HG02678 (cell line): ENCODE results near the gene LSM3.

Source experiments
- ATAC-seq: cut with Tn5 transposase; IDR thresholded peaks from one replicate; pipeline ENCODE4 v1.9.1; 2021; ENCODE audit warnings: mild to moderate bottlenecking, moderate library complexity; ENCODE audit not compliant: unreplicated experiment

Gene LSM3

GRCh38 chr3:14178247-14179113 is at the start of gene LSM3, which contains the start of gene XPC:
Gene LSM3 (plus strand): TSS chr3:14178817. CDS start chr3:14178861, 44 bp downstream.
Gene XPC (minus strand): TSS chr3:14178601. CDS start chr3:14178568, 33 bp downstream.
- ATAC-seq, result peak; percentile 92

DNA sequence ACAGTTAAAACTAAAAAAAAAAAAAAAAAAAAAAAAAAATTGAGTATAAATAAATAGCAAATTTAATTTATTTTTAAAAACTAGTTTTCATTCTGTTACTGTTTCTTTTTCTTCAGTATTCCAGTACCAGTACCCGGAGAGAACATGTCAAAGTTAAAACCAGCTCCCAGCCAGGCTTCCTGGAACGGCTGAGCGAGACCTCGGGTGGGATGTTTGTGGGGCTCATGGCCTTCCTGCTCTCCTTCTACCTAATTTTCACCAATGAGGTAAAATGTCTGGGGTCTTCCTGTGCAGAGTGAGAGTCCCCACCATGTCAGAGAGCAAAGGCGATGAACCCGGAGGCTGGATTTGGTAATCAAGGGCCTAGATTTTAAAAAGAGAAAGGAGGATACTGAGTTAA is 49.3 kb upstream of the LSM3 start:
- ATAC-seq, result no peak

DNA sequence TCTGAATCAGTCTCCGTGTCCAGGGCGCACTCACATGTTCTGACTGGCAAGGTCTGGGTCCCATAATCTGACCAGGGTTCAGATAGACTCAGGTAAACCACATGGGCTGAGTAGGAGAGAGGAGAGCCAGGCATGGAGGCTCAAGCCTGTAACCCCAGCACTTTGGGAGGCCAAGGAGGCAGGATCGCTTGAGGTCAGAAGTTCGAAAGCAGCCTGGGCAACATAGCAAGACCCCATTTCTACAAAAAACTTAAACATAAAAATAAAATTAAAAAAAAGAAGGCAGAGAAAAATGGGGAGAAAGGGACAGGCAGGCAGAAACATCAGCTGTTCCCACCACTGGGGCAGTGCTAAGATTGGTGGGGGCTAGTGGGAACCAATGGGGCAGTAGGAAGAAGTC is 48.4 kb upstream of the LSM3 start:
- ATAC-seq, result no peak

DNA sequence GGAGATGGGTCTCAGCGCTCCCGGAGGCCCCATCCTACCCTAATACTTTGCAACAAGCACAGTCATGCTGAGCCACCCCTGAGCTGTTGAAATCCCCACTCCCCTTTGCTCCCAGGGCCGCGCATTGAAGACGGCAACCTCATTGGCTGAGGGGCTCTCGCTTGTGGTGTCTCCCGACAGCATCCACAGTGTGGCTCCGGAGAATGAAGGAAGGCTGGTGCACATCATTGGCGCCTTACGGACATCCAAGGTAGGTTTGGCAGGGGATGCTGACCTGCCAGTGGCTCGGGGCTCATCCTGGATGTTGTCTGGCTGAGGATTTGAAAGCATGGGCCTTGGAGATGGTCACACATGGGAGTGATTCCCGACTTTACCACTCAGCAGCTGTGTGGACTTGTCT is 47.9 kb upstream of the LSM3 start:
- ATAC-seq, result no peak

- ATAC-seq, result no peak
Measured at GRCh38 chr3:14131134-14131533, 47.5 kb upstream of the LSM3 start.

DNA sequence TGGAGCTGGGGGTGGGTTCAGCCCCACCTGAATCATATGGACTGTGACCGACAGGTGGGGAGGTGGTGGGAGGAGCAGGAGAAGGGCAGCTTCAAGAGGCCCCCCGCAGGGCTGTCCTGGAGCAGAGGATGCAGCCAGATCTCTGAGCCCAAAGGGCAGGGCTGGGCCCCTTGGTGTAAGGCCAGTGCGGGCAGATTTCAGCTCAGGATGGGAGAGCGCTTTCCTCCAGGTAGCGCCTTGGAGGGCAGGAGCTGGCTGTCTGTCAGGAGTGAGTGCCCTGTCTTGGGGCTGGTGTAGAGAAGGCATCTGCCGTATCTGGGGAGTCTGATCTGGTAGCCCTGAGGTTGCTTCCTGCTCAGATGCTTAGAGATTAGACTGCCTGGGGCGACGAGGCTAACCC is 46.5 kb upstream of the LSM3 start:
- ATAC-seq, result no peak

DNA sequence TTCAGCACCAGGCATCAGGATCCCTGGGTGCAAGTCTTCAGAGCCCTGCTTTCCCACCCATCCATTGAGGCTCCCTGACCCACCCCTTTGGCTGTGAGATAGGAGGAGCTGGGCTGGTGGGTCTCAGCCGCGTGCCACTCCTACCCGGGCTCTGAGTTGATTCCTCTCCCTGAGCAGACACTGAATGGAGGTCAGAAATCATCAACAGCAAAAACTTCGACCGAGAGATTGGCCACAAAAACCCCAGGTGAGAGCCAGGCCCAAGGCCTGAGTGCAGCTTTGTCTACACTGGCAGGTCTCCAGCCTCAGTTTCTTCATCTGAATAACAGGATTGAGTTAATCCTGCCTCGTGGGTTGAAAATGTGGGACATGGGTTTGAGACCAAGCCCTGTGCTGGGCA is 45.9 kb upstream of the LSM3 start:
- no peak for ATAC-seq

GRCh38 chr3:14133188-14133800 is 45.3 kb upstream of the LSM3 start:
- no peak for ATAC-seq

DNA sequence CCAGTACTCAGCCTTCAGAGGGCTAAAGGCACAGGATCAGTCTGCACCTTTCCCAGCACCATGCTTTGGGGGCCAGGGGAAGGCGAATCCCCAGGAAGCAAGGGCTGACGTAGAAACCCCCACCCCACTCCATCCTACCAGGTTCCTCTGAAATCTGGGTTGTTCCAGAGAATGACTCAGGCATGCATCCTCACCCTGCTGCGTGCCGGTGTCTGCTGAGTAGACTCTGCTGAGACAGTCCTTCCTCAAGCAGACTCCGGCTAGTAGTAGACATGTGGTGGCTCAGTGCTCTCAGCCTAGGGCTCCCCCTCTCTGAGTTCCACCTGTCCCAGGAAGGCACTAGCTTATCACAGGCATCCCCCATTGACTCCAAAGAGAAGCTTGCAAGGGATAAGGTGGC is 44.7 kb upstream of the LSM3 start:
- ATAC-seq, result no peak

DNA sequence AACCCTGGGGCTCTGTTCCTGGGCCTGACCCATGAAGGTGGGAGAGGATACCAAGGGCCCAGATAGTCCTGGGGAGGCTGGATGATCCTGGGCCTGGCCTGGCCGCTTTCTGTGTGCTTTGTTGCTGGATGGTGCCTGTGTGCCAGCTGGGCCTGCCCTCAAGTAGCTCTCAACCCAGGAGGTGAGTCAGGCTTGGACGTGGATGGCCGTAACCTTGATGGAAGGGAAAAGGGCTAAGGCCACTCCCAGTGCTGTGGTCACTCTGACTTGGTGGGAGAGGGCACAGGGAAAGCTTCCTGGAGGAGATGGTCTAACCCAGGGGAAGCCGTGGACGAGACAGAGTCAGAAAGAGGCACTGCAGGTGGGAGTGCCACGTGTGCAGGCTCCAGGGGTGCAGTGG is 44.3 kb upstream of the LSM3 start:
- no peak for ATAC-seq

- no peak for ATAC-seq
Measured at GRCh38 chr3:14135581-14135980, 43.0 kb upstream of the LSM3 start.

DNA sequence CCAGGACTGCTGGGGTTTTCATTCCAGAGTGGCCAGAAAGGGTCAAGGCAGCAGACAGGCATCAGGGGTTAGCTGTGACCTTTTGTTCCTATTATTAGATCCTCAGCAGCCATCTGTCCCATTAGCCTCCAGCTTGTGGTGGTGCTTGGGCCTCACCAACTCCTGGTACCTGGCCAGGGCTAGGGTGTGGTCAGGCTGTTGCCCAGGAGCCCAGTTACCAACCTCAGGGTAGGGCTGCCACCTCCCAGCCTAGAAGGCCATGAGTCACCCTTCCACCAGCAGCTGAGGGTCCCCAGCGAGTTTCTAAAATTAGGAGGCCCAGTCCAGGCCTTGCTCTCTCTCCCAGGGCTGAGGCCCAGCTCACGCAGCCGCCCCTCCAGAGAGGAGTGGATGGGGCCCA is 41.6 kb upstream of the LSM3 start:
- ATAC-seq, result no peak

DNA sequence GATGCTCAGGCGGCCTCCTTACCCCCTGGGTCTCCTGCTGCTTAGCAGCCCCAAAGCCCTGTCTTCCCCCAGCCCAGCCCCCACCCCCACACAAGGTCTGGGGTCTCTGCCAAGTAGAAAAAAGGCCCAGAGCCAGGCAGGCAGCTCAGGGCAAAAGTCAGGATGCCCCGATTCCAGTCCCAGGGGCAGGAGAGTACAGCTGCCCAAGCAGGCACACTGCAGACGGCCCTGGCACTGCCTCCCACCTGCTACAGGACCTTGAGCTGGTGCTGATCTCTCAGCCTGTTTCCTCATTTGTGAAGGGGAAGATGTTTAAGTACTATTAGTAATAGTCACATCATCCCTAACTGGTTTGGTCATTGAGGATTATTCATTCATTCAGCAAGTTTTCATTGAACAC is 41.2 kb upstream of the LSM3 start:
- no peak for ATAC-seq

DNA sequence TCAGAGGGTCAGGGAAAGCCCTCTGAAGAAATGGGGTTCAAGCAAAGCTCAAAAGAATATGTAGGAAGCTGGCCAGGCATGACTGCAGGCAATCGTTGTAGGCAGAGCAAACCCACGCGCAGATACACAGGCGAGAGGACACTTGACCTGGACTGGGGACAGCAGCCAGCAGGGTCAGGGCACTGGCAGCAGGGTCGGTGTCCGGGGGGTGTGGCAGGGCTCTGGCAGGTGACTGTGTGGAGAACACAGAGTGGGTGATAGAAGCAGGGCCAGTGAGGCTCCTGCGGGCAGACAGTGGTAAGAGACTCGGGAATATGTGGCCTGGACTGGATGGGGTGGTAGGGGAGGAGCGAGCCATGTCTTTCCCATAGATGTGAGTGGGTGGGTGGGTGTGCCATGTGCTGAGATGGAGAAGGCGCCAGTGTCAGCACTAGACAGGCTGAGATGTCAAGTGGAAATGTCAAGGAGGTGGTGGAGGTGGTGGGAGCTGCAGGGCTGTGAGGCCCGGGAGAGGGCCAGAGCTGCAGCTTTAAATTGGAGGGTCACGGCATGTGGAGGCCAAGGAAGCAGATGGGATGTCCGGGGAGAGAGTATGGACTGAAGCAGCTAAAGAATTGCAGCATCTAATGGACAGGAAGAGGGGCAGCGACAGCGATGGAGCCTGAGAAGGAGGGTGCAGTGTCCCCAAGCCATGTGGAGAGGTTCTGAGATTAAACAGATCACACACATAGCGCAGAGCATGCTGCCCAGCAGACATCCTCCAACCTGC is 40.3 kb upstream of the LSM3 start:
- no peak for ATAC-seq

GRCh38 chr3:14138878-14139655 is 39.5 kb upstream of the LSM3 start:
- no peak for ATAC-seq

- ATAC-seq, result no peak
Measured at GRCh38 chr3:14139771-14140170, 38.8 kb upstream of the LSM3 start.

GRCh38 chr3:14140668-14141067 is 37.9 kb upstream of the LSM3 start:
- no peak for ATAC-seq

- no peak for ATAC-seq
Measured at GRCh38 chr3:14141144-14141543, 37.5 kb upstream of the LSM3 start.

GRCh38 chr3:14141602-14142341 is 36.8 kb upstream of the LSM3 start:
- ATAC-seq, result no peak

GRCh38 chr3:14142567-14143270 is 35.9 kb upstream of the LSM3 start:
- no peak for ATAC-seq
